Natural killer cell (primary cell): ENCODE data around the gene DEPDC1B. TPM values are rescaled to one million over a fixed set of nuclear protein-coding genes. Genes with fewer than 3 reads are reported as not detected.

ENCODE experiments used
- ATAC-seq, 3 donors: fragments of 150-1000 bp in 2 of 3; fragments of 200-7000 bp in 1 of 3; cut with Tn5 transposase; 1 replicate in 1 of 3; 2 replicates in 2 of 3; pipeline ENCODE4 v1.10.0; 2021; ENCODE audit warnings: mild to moderate bottlenecking in 2 of 3, moderate library complexity in 2 of 3
- DNase-seq, 2 donors: peaks; one replicate each; pipeline versions ENCODE4 v3.0.0 to v3.0.0-alpha.2; 2013 to 2021; ENCODE audit warnings: mixed read lengths in 1 of 2
- H3K27ac ChIP-seq: one replicate; pipeline ENCODE4 v1.5.1; 2013; ENCODE audit warnings: mild to moderate bottlenecking, low read length
- H3K27me3 ChIP-seq: one replicate; pipeline ENCODE4 v1.6.1; 2013; ENCODE audit warnings: low read length; ENCODE audit not compliant: control insufficient read depth, insufficient read depth
- H3K36me3 ChIP-seq: one replicate; pipeline ENCODE4 v1.6.1; 2013; ENCODE audit warnings: low read length; ENCODE audit not compliant: control insufficient read depth, insufficient read depth
- H3K4me1 ChIP-seq: one replicate; pipeline ENCODE4 v1.6.1; 2013; ENCODE audit warnings: low read length; ENCODE audit not compliant: control insufficient read depth, insufficient read depth
- H3K4me3 ChIP-seq: one replicate; pipeline ENCODE4 v1.5.1; 2013; ENCODE audit warnings: low read length
- H3K9me3 ChIP-seq: one replicate; pipeline ENCODE4 v1.6.1; 2013; ENCODE audit warnings: low read length; ENCODE audit not compliant: control insufficient read depth, insufficient read depth
- H3K27ac Mint-ChIP-seq, 2 donors: one replicate each; pipeline ENCODE4 v1.8.0; 2022; ENCODE audit warnings: mild to moderate bottlenecking in 2 of 2, mixed read lengths in 2 of 2, moderate library complexity in 1 of 2
- H3K27me3 Mint-ChIP-seq, 2 donors: one replicate each; pipeline ENCODE4 v1.8.0; 2022; ENCODE audit warnings: low read depth in 2 of 2, mixed read lengths in 2 of 2
- H3K36me3 Mint-ChIP-seq: one replicate; pipeline ENCODE4 v1.8.0; 2022; ENCODE audit warnings: mixed read lengths
- H3K4me1 Mint-ChIP-seq, 2 donors: one replicate each; pipeline ENCODE4 v1.8.0; 2022; ENCODE audit warnings: mixed read lengths in 2 of 2
- H3K4me3 Mint-ChIP-seq: one replicate; pipeline ENCODE4 v1.8.0; 2022; ENCODE audit warnings: mild to moderate bottlenecking, moderate library complexity, mixed read lengths
- H3K9me3 Mint-ChIP-seq, 2 donors: one replicate each; pipeline ENCODE4 v1.8.0; 2022; ENCODE audit warnings: mixed read lengths in 2 of 2
- WGBS: methylation state at CpG from one replicate; pipeline ENCODE4 v1.1.7; 2013; ENCODE audit warnings: missing lambda C conversion rate; ENCODE audit not compliant: insufficient coverage; 5-methylcytosine and 5-hydroxymethylcytosine counted together
- intact Hi-C: fragments of 100-400 bp; cut with micrococcal nuclease; formaldehyde crosslinking; loops from one replicate; pipeline ENCODE4 v1.14.2; 2022
- total RNA-seq, 4 donors: library from RNA; stranded (reverse); fragments of 120-200 nt in 1 of 4; gene quantifications; one replicate each; pipeline versions ENCODE4 v1.2.3 to v1.2.4, GENCODE V29; 2013 to 2022
- TF ChIP-seq, protein P1 (sequence below): fragments of 200-600 bp; IDR thresholded peaks from one replicate; pipeline ENCODE4 v1.8.0; 2022; ENCODE audit warnings: antibody characterized with exemption

The DEPDC1B gene
- total RNA-seq, 3 donors from 2014 or later (not counting 1 experiment from before 2014, with no cell fraction given) = 1.2 to 1.3 (median 1.2) TPM

DNA sequence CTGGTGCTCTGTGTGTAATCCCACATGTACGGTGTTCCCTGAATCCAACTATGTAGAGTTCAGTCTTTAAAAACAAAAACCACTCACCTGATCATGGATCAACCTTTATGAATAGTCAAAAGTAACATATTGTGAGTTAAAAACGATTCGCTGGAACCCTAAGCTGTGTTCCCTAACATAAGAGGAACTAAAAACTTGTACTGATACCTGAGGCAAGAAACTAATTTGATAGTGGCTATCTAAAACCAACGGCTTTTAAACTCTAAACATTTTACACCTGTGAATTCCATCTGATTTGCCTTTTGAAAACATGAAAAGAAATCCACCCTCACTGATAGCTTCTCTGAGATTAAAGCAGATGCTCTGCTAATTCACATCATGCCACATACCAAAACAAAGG is 101.5 kb downstream of the DEPDC1B start:
- TF ChIP-seq, protein P1, sequence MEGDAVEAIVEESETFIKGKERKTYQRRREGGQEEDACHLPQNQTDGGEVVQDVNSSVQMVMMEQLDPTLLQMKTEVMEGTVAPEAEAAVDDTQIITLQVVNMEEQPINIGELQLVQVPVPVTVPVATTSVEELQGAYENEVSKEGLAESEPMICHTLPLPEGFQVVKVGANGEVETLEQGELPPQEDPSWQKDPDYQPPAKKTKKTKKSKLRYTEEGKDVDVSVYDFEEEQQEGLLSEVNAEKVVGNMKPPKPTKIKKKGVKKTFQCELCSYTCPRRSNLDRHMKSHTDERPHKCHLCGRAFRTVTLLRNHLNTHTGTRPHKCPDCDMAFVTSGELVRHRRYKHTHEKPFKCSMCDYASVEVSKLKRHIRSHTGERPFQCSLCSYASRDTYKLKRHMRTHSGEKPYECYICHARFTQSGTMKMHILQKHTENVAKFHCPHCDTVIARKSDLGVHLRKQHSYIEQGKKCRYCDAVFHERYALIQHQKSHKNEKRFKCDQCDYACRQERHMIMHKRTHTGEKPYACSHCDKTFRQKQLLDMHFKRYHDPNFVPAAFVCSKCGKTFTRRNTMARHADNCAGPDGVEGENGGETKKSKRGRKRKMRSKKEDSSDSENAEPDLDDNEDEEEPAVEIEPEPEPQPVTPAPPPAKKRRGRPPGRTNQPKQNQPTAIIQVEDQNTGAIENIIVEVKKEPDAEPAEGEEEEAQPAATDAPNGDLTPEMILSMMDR = no peak
- no peaks in the 10 kb centered on the region for H3K36me3 Mint-ChIP-seq
- no peak overlapping the region for H3K27ac ChIP-seq
- H3K27me3 Mint-ChIP-seq = no peaks in the 10 kb centered on the region
- peaks cover 0 to 2% of the 10 kb centered on the region in 2 donors for H3K9me3 Mint-ChIP-seq
- peak overlapping the region in 1 of 2 donors; percentile 49 for H3K27ac Mint-ChIP-seq
- no peak for DNase-seq
- ATAC-seq = no peak
- no peak overlapping the region for H3K4me3 ChIP-seq
- H3K9me3 ChIP-seq = no peaks in the 10 kb centered on the region
- WGBS = 61% methylated on average over 4 of the region's 4 CpGs
- intact Hi-C loops = no loop called here
- H3K36me3 ChIP-seq = no peaks in the 10 kb centered on the region
- peaks cover 13 to 18% of the 10 kb centered on the region in 2 donors for H3K4me1 Mint-ChIP-seq
- no peaks in the 10 kb centered on the region for H3K4me1 ChIP-seq
- H3K4me3 Mint-ChIP-seq = no peak overlapping the region
- no peaks in the 10 kb centered on the region for H3K27me3 ChIP-seq

- Mint-ChIP-seq H3K4me1 (peaks cover 13 to 18% of the 10 kb centered on the region in 2 donors), H3K4me3 (peak overlapping the region; percentile 22), H3K27ac (peak overlapping the region in 1 of 2 donors; percentile 49), H3K9me3 (peaks cover 0 to 2% of the 10 kb centered on the region in 2 donors), H3K27me3 (no peaks in the 10 kb centered on the region), H3K36me3 (no peaks in the 10 kb centered on the region)
- 0% methylated on average over 3 of the region's 3 CpGs for WGBS
- Histone ChIP-seq H3K27me3 (no peaks in the 10 kb centered on the region), H3K27ac (no peak overlapping the region), H3K36me3 (no peaks in the 10 kb centered on the region), H3K4me3 (no peak overlapping the region), H3K9me3 (no peaks in the 10 kb centered on the region), H3K4me1 (no peaks in the 10 kb centered on the region)
- peak in 1 of 2 donors; percentile 5 for DNase-seq
- intact Hi-C loops = no loop called here
- TF ChIP-seq, protein P1 = no peak
- ATAC-seq = no peak
Measured at GRCh38 chr5:60597572-60598320, 102.2 kb downstream of the DEPDC1B start.

DNA sequence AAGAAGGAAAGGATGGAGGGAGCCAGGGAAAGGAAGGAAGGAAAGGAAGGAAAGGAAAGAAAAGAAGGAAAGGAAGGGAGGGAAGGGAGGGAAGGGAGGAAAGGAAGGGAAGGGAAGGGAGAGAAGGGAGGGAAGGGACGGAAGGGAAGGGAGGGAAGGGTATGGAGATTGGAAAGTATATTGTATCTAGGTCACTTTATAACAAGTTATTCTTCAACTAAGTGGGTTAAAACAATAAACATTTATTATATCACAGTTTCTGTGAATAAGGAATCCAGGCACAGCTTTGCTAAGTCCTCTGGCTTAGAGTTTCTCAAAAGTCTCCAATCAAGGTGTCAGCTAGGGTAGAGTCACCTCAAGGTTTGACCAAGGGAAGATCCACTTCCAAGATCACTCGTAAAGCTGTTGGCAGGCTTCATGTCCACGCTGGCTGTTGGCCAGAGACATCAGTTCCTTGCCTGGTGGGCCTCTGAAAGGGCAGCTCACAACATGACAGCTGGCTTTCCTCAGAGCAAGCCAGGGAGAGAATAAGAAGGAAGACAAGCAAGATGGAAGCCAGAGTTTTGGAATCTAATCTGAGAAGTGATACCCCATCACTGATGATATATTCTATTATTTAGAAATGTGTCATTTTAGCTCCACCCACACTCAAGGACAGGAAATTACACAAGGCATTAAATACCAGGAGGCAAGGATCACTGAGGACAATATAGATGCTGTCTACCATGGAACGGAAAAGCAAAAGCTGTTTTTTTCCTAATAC is 105.1 kb downstream of the DEPDC1B start:
- no peak overlapping the region for H3K4me3 Mint-ChIP-seq

More for the DNA sequence above, 105.1 kb downstream of the DEPDC1B start:
- H3K27me3 Mint-ChIP-seq = no peaks in the 10 kb centered on the region
- Histone ChIP-seq H3K4me1 (no peaks in the 10 kb centered on the region), H3K9me3 (no peaks in the 10 kb centered on the region), H3K36me3 (no peaks in the 10 kb centered on the region), H3K27ac (no peak overlapping the region), H3K27me3 (no peaks in the 10 kb centered on the region), H3K4me3 (no peak overlapping the region)
- H3K27ac Mint-ChIP-seq = no peak overlapping the region
- WGBS = over 99% methylated on average over 4 of the region's 4 CpGs
- intact Hi-C loops = no loop called here
- peaks cover 0 to 2% of the 10 kb centered on the region in 2 donors for H3K9me3 Mint-ChIP-seq
- TF ChIP-seq, protein P1 = no peak
- ATAC-seq (no peak), DNase-seq (no peak)
- H3K36me3 Mint-ChIP-seq = no peaks in the 10 kb centered on the region
- peaks cover 13 to 18% of the 10 kb centered on the region in 2 donors for H3K4me1 Mint-ChIP-seq
